ENCODE results near the gene ABHD2.
"Not testable (repeated sequence)": the region's sequence is repeated elsewhere in the genome, so short reads cannot be mapped to it uniquely, and the experiment has no call there.

The ABHD2 gene

DNA sequence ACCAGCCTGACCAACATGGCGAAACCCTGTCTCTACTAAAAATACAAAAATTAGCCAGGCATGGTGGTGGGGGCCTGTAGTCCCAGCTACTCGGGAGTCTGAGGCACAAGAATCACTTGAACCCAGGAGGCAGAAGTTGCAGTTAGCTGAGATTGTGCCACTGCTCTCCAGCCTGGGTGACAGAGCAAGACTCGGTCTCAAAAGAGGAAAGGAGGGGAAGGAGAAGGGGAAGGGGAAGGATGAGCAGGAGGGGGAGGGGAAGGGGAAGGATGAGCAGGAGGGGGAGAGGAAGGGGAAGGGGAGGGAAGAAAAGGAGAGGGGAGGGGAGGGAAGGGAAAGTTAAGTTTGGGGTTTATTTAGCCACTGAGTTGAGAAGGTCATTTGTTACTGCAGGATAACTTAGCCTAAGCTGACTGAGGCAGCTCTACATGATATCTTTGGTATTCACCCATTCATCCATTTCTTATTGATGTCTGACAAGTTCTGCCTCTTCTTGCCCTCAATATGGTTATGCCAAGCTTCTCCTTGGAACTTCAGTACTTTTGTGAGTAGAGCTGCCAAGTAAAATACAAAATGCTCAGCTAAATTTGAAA is 15.9 kb upstream of the ABHD2 start:
- FAIRE-seq (no peak), DNase-seq (ENCODE audit: extremely low spot score, insufficient read length, low read depth) (no peak)

DNA sequence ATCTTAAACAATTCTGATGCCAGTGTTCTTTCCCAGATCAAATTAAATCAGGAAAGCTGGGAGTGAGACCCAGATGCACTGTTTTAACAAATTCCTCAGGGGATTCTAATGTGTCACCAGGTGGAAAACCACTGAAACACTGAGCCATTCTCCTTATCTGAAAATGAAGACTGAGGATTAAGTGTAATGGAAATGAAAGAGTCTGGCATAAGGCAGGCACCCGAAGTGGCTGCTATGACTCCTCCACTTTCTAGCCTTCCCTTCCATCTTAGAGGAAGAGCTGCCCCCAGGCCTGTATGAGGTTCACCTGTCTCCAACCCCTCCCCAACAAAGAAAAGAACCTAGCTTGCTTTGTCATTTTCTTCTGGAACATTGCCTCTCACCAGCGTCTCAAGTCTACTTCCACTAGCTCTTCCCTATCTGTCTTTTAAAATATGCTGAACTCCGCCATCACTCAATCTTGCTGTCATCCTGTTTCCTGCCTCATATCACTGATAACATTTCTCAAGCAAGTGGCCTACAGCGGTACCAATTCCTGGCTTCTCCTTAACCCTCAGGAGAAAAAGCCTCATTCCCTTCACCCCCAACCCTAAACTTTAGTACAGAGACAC is 13.7 kb upstream of the ABHD2 start:
- FAIRE-seq (no peak), DNase-seq (ENCODE audit: extremely low spot score, insufficient read length, low read depth) (no peak)

GRCh38 chr15:89075101-89075640 is 13.1 kb upstream of the ABHD2 start:
- DNase-seq (ENCODE audit: extremely low spot score, insufficient read length, low read depth) (no peak), FAIRE-seq (no peak)

DNA sequence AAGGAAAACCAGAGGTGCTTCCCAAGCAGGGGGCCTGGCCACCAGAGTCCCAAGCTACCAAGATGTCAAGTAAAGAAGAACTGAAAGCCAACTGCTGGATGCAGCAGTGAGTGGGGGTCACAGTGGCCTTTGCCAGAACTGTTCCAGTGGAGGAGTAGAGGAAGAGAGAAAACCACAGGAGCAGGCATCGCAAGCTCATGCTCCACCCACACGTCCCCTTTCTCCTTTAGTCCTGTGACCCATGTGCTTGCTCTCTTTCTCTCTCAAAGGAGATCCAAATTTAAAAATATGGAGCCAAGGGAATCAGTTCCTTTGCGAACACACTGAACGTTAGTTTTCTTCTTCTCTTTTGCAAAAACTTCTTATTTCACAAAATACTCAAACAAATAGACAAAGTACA is 12.4 kb upstream of the ABHD2 start:
- no peak for DNase-seq (ENCODE audit: extremely low spot score, insufficient read length, low read depth)
- FAIRE-seq: no peak

DNA sequence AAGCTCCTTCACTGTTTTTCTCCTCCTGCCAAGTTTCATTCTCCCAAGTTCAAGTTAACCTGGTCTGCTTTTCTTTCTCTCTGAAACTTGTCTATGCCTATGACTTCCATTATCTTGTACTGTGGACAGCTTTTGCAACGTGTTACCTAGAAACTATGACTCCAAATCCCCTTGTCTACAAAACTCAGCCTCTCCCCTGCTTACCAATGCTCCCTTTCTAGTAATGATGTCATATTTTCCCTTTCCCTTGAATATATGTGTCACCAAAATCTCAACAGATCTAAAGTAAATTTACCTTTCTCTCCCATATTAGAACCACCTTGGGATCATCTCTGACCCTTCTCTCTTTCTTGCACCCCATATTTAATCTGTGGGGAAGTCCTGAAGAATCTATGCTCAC is 10.5 kb upstream of the ABHD2 start:
- no peak for FAIRE-seq
- no peak for DNase-seq (ENCODE audit: extremely low spot score, insufficient read length, low read depth)

DNA sequence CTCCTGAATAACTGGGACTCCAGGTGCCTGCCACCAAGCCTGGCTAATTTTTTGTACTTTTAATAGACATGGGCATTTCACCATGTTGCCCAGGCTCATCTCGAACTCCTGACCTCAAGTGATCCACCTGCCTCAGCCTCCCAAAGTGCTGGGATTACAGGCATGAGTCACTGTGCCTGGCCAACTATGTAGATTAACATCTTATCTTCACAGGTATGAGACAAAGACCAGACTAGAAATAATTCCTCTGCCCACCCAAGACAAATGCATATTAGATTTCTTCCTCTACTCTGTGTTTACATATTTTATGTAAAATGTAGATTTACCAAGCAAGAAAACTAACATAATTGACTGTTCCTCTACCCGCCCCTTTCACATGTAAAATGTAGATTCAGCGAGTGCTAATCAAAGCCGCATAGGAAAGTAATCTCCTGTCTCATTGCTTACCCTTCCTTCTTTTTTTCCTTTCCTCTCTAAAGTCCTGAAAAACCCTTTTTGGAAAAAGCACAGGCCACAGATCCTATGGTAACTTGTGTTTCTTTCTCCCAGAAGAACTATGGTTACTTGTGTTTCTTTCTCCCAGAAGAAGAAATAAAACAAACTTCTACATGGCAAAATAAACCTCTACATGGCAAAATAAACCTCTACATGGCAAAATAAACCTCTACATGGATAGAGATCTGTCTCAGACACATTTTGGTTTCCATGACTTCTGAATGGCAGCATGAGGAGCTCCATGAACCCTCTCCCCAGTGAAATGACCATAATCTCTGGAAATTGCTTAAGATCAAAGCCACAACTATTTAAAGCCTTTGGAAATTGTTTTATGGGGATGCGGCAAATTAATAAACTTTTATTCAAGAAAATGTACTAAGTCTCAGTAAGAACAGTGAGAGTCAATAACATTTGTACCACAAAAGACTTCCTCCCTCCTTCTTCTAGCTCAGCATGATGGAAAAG is 9.1 kb upstream of the ABHD2 start:
- no peak for FAIRE-seq
- DNase-seq (ENCODE audit: extremely low spot score, insufficient read length, low read depth): no peak

DNA sequence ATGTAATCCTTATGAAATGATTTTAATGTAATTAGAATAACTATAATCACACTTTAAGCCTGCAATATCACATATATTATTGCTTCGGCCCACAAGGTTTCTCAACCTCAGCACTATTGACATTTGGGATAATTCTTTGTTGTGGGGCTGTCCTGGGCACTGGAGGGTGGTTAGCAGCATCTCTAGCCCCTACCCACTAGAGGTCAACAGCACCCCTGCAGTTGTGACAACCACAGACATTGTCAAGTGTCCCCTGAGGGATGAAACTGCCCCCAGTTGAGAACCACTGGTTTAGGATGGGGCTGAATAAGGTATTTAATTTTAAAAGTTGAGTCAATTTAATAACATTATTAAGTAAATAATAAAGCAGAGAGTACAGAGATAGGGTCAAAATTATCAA is 6.4 kb upstream of the ABHD2 start:
- FAIRE-seq: no peak

DNA sequence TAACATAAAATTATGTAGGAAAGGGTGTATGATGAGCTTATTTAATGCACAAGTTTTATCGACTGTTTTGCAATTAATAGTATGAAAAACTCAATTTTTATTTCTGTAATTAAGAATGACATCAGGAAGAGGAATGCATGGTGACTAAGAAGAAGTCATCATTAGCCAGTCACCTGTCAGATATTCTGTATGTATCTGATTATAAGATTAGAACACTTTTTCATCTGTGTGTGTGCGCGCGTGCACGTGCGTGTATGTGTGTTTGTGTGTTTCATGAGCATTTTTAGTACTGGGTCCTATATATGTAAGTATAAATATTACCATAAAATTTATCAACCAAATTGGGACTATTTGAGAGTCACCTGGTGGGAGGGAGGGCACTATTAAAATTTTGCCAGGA is 5.0 kb upstream of the ABHD2 start:
- DNase-seq (ENCODE audit: extremely low spot score, insufficient read length, low read depth): no peak
- no peak for FAIRE-seq

More for the DNA sequence above, 6.4 kb upstream of the ABHD2 start:
- DNase-seq (ENCODE audit: extremely low spot score, insufficient read length, low read depth): no peak

DNA sequence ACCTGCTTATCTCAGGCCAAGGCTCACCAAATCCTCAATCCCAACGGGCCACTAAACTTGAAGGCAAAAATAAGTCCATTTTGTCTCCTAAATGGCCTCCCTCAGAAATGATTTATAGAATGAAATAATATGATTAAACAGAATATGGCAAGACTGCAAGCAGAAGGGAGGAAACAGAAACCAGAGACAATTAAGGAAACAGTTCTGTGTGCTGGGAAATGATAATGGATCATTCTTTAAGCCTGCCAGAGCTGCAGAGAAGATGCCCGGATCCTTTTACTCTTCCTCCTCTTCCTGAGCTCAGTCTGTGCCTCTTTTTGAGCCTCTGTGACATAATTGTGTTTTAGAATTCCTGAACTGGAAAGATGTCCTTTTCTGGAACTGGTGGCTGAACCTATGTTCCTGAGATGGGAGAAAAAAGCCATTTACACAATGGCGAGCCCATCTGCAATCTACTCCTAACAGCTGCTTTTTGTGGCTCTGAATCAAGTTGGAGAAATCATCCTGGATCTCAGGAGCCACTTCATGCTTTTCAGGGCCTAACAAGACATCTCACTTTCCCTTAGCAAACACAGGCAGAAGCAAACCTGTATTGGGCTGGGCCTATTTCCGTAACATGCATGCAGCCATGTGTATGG is 2.8 kb upstream of the ABHD2 start:
- FAIRE-seq (no peak), DNase-seq (ENCODE audit: extremely low spot score, insufficient read length, low read depth) (no peak)

GRCh38 chr15:89085933-89086332 is 2.3 kb upstream of the ABHD2 start:
- not testable (repeated sequence) for FAIRE-seq; DNase-seq (ENCODE audit: extremely low spot score, insufficient read length, low read depth)

- DNase-seq (ENCODE audit: extremely low spot score, insufficient read length, low read depth); FAIRE-seq: not testable (repeated sequence)
Observed at GRCh38 chr15:89086390-89086789, 1.9 kb upstream of the ABHD2 start.

- no peak for FAIRE-seq
Observed at GRCh38 chr15:89087161-89087829, 961 bp upstream of the ABHD2 start.

GRCh38 chr15:89088605-89089315 is 504 bp downstream of the ABHD2 start:
- DNase-seq (ENCODE audit: extremely low spot score, insufficient read length, low read depth): no peak
- no peak for FAIRE-seq

More at GRCh38 chr15:89087161-89087829, 961 bp upstream of the ABHD2 start:
- DNase-seq (ENCODE audit: extremely low spot score, insufficient read length, low read depth): no peak

- DNase-seq (ENCODE audit: extremely low spot score, insufficient read length, low read depth) (no peak), FAIRE-seq (no peak)
Observed at GRCh38 chr15:89089316-89090230, 1.3 kb downstream of the ABHD2 start.

DNA sequence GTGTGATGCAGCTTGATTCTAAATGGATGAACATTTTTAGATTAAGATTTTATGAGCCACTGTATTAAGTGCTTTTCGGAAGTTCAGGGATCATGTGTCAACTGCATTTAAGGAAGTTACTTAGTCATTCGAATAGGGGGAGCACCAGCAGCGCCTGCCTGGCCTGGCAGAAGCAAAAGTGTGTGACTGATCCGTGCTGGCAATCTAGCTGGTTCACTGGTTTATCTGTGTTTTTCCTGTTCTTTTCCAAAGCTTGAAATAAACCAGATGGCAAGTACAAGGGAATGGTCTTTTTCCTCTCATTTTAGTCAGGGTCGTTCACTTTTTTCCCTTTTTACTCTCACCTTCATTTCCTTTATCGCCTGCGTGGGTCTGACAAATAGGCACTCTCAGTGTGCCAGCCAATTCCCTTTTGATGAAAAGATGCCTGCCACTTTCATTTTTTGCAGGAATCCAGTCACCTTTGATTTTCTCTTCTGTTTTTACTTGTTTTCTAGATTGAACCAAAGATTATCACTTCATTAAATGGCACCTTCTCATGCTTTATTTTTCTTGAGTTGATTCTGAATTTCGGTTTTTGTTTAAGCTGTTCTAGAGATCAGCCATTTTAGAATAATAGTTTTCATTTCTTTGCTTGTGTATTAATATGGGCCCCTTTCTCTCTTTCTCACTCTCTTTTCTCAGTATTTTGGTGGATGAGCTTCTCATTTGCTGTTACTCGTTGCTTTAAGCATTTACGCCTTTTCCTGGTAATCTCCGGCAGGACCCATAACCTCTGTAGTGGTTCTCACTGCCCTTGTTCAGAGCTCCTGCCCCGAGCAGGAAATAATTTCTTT is 2.8 kb downstream of the ABHD2 start:
- DNase-seq (ENCODE audit: extremely low spot score, insufficient read length, low read depth) (no peak), FAIRE-seq (no peak)

GRCh38 chr15:89091627-89092220 is 3.5 kb downstream of the ABHD2 start:
- FAIRE-seq (no peak), DNase-seq (ENCODE audit: extremely low spot score, insufficient read length, low read depth) (no peak)

GRCh38 chr15:89093509-89093908 is 5.3 kb downstream of the ABHD2 start:
- FAIRE-seq (no peak), DNase-seq (ENCODE audit: extremely low spot score, insufficient read length, low read depth) (no peak)

Measured in GM18507 (cell line).